GM23338 (cell line): ENCODE data around the gene AADAT. TPM values are rescaled to one million over a fixed set of nuclear protein-coding genes. Genes with fewer than 3 reads are reported as not detected.
A peak's percentile ranks its signal among the peaks of the same experiment; 100 is the strongest.

Source experiments
- ATAC-seq: fragments of 200-7000 bp; cut with Tn5 transposase; 3 replicates; pipeline ENCODE4 v1.9.1; 2020
- DNase-seq: peaks from one replicate; pipeline ENCODE4 v3.0.0-alpha.2; 2015; ENCODE audit warnings: low spot score
- H2AFZ ChIP-seq: fragments of 200-600 bp; sonication (generic); 2 replicates; pipeline ENCODE4 v1.8.0; 2016; ENCODE audit warnings: antibody characterized with exemption, mild to moderate bottlenecking, moderate library complexity
- H3F3A ChIP-seq: fragments of 200-600 bp; sonication (generic); replicated peaks from 2 replicates; pipeline ENCODE4 v1.8.0; 2017; ENCODE audit warnings: antibody characterized with exemption, mixed run types, low read depth
- H3K27ac ChIP-seq: fragments of 200-600 bp; sonication (generic); 2 replicates; pipeline ENCODE4 v1.6.1; 2016; ENCODE audit warnings: low read depth
- H3K27me3 ChIP-seq: fragments of 200-600 bp; sonication (generic); 2 replicates; pipeline ENCODE4 v1.8.0; 2016; ENCODE audit warnings: mild to moderate bottlenecking, mixed run types, moderate library complexity; ENCODE audit not compliant: insufficient read depth
- H3K36me3 ChIP-seq: fragments of 200-600 bp; sonication (generic); 2 replicates; pipeline ENCODE4 v1.8.0; 2016; ENCODE audit warnings: mild to moderate bottlenecking; ENCODE audit not compliant: insufficient read depth
- H3K4me1 ChIP-seq: fragments of 200-600 bp; sonication (generic); 2 replicates; pipeline ENCODE4 v1.8.0; 2016; ENCODE audit warnings: mild to moderate bottlenecking, moderate library complexity; ENCODE audit not compliant: insufficient read depth
- H3K4me2 ChIP-seq: fragments of 200-600 bp; sonication (generic); 2 replicates; pipeline ENCODE4 v1.7.1; 2017; ENCODE audit warnings: mixed run types
- H3K4me3 ChIP-seq: fragments of 200-600 bp; sonication (generic); 2 replicates; pipeline ENCODE4 v1.6.1; 2016; ENCODE audit warnings: mixed run types
- H3K79me2 ChIP-seq: fragments of 200-600 bp; sonication (generic); replicated peaks from 2 replicates; pipeline ENCODE4 v1.8.0; 2017; ENCODE audit warnings: mild to moderate bottlenecking; ENCODE audit not compliant: insufficient read depth
- H3K9me2 ChIP-seq: fragments of 200-600 bp; sonication (generic); 2 replicates; pipeline ENCODE4 v1.8.0; 2017; ENCODE audit not compliant: insufficient read depth
- H4K20me1 ChIP-seq: fragments of 200-600 bp; sonication (generic); replicated peaks from 2 replicates; pipeline ENCODE4 v1.8.0; 2017; ENCODE audit warnings: mild to moderate bottlenecking; ENCODE audit not compliant: insufficient read depth
- H3K27ac Mint-ChIP-seq: 2 replicates; pipeline ENCODE4 v1.8.0; 2020; ENCODE audit warnings: inconsistent platforms, mild to moderate bottlenecking, moderate library complexity, mixed read lengths
- H3K27me3 Mint-ChIP-seq: 3 replicates; pipeline ENCODE4 v1.8.0; 2022; ENCODE audit warnings: low read depth, mild to moderate bottlenecking, moderate library complexity, mixed read lengths, inconsistent platforms; ENCODE audit not compliant: insufficient read depth, poor library complexity
- H3K36me3 Mint-ChIP-seq: 3 replicates; pipeline ENCODE4 v1.8.0; 2021; ENCODE audit warnings: low read depth, mild to moderate bottlenecking, inconsistent platforms, moderate library complexity, mixed read lengths
- H3K4me1 Mint-ChIP-seq: 3 replicates; pipeline ENCODE4 v1.8.0; 2020; ENCODE audit warnings: mild to moderate bottlenecking, inconsistent platforms, mixed read lengths
- H3K4me3 Mint-ChIP-seq: 3 replicates; pipeline ENCODE4 v1.8.0; 2021; ENCODE audit warnings: moderate library complexity, mild to moderate bottlenecking, inconsistent platforms, mixed read lengths
- H3K9me3 Mint-ChIP-seq: 3 replicates; pipeline ENCODE4 v1.8.0; 2020; ENCODE audit warnings: moderate library complexity, mild to moderate bottlenecking, inconsistent platforms, mixed read lengths
- EZH2 ChIP-seq: fragments of 200-600 bp; sonication (generic); IDR thresholded peaks from one replicate; pipeline ENCODE4 v1.8.0; 2017; ENCODE audit warnings: antibody characterized with exemption, mild to moderate bottlenecking, low read depth; ENCODE audit not compliant: unreplicated experiment
- EZH2phosphoT487 ChIP-seq: fragments of 200-600 bp; sonication (generic); IDR thresholded peaks from one replicate; pipeline ENCODE4 v1.8.1; 2018; ENCODE audit warnings: antibody characterized with exemption; ENCODE audit not compliant: unreplicated experiment
- POLR2AphosphoS5 ChIP-seq: IDR thresholded peaks from 2 replicates; pipeline ENCODE4 v1.6.1; 2016; ENCODE audit warnings: antibody characterized with exemption, low read depth
- ZNF331 ChIP-seq: fragments of 250-450 bp; sonication (Bioruptor Pico); IDR thresholded peaks from 2 replicates; pipeline ENCODE4 v1.5.0; 2020; ENCODE audit warnings: low read depth, mild to moderate bottlenecking, moderate library complexity
- polyA plus RNA-seq: library from polyadenylated mRNA; unstranded; fragments of >200 nt; fragmentation: Nextera tagmentation; extraction: Ambion mirVana; gene quantifications from 2 replicates; pipeline ENCODE4 v1.2.1, GENCODE V29; 2016
- total RNA-seq: library from RNA; depleted of rRNA; stranded (reverse); fragments of >200 nt; shearing (Covaris generic); gene quantifications from 2 replicates; pipeline ENCODE4 v1.2.3, GENCODE V29; 2014
- TF ChIP-seq, protein P1 (sequence below), 2 experiments: fragments of 200-600 bp in 1 of 2; sonication (generic) in 1 of 2; conservative IDR thresholded peaks; 2 replicates each; pipeline versions ENCODE4 v1.5.1 to v1.6.1; 2016 to 2017; ENCODE audit warnings: antibody characterized with exemption in 2 of 2, low read depth in 2 of 2, mild to moderate bottlenecking in 2 of 2, moderate library complexity in 1 of 2
- TF ChIP-seq, protein P2 (sequence below): fragments of 250-450 bp; sonication (Bioruptor Pico); IDR thresholded peaks from 2 replicates; pipeline ENCODE4 v1.5.0; 2020; ENCODE audit warnings: mild to moderate bottlenecking, moderate library complexity
- TF ChIP-seq, protein P3 (sequence below): IDR thresholded peaks from one replicate; pipeline ENCODE4 v1.6.1; 2018; ENCODE audit warnings: antibody characterized with exemption; ENCODE audit not compliant: unreplicated experiment

Gene AADAT
- total and polyA plus RNA-seq, 2 experiments from 2014 or later: 6.9 to 7.0 TPM

DNA sequence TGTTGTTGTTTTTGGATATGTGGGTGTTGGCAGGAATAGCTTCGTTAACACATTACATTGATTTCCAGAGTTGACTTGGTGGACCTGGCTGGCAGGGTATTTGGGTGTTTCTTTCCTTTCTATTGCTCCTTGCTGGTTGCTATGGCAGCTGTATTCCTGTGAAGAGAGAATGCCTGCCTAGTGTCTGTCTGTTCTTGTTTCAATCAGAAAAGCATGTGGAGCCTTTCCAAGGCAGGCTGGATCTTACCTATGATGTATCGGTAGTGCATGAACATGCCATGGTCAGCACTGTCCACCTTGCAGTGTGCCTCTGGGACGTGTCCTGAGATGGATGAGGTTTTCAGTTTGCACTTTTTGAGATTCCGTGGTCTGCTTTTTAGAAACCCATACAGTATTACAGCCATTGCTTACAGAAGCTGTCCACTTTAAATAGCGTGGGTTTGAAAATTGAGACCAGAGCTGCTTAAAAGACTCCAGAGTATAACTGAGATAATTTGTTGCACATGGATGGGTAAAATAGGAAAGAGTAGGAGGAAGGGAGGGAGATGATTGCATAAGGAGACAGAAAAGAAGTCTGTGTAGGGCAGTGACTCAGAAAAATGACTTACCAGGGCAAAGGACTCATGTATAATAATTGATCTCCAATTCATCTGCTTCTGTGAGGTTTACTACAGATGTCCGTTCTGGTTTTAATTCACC is 20.0 kb upstream of the AADAT start (continued):
- TF ChIP-seq EZH2 (no peak), POLR2AphosphoS5 (no peak)

GRCh38 chr4:170106900-170107299 is 17.1 kb upstream of the AADAT start:
- no peak overlapping the region for H3K27ac Mint-ChIP-seq

More at GRCh38 chr4:170106900-170107299, 17.1 kb upstream of the AADAT start:
- H3K36me3 ChIP-seq: no peaks in the 10 kb centered on the region
- peak overlapping the region; percentile 70; the same call in 1 of the 2 replicates for H2AFZ ChIP-seq
- TF ChIP-seq ZNF331 (CRISPR knock-in tag) (no peak), EZH2phosphoT487 (no peak), POLR2AphosphoS5 (no peak)
- TF ChIP-seq, protein P1, sequence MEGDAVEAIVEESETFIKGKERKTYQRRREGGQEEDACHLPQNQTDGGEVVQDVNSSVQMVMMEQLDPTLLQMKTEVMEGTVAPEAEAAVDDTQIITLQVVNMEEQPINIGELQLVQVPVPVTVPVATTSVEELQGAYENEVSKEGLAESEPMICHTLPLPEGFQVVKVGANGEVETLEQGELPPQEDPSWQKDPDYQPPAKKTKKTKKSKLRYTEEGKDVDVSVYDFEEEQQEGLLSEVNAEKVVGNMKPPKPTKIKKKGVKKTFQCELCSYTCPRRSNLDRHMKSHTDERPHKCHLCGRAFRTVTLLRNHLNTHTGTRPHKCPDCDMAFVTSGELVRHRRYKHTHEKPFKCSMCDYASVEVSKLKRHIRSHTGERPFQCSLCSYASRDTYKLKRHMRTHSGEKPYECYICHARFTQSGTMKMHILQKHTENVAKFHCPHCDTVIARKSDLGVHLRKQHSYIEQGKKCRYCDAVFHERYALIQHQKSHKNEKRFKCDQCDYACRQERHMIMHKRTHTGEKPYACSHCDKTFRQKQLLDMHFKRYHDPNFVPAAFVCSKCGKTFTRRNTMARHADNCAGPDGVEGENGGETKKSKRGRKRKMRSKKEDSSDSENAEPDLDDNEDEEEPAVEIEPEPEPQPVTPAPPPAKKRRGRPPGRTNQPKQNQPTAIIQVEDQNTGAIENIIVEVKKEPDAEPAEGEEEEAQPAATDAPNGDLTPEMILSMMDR (conservative IDR thresholded peaks at IDR 0.05; ENCODE audit: low read depth in 2 of 2): no peak
- TF ChIP-seq, protein P2, sequence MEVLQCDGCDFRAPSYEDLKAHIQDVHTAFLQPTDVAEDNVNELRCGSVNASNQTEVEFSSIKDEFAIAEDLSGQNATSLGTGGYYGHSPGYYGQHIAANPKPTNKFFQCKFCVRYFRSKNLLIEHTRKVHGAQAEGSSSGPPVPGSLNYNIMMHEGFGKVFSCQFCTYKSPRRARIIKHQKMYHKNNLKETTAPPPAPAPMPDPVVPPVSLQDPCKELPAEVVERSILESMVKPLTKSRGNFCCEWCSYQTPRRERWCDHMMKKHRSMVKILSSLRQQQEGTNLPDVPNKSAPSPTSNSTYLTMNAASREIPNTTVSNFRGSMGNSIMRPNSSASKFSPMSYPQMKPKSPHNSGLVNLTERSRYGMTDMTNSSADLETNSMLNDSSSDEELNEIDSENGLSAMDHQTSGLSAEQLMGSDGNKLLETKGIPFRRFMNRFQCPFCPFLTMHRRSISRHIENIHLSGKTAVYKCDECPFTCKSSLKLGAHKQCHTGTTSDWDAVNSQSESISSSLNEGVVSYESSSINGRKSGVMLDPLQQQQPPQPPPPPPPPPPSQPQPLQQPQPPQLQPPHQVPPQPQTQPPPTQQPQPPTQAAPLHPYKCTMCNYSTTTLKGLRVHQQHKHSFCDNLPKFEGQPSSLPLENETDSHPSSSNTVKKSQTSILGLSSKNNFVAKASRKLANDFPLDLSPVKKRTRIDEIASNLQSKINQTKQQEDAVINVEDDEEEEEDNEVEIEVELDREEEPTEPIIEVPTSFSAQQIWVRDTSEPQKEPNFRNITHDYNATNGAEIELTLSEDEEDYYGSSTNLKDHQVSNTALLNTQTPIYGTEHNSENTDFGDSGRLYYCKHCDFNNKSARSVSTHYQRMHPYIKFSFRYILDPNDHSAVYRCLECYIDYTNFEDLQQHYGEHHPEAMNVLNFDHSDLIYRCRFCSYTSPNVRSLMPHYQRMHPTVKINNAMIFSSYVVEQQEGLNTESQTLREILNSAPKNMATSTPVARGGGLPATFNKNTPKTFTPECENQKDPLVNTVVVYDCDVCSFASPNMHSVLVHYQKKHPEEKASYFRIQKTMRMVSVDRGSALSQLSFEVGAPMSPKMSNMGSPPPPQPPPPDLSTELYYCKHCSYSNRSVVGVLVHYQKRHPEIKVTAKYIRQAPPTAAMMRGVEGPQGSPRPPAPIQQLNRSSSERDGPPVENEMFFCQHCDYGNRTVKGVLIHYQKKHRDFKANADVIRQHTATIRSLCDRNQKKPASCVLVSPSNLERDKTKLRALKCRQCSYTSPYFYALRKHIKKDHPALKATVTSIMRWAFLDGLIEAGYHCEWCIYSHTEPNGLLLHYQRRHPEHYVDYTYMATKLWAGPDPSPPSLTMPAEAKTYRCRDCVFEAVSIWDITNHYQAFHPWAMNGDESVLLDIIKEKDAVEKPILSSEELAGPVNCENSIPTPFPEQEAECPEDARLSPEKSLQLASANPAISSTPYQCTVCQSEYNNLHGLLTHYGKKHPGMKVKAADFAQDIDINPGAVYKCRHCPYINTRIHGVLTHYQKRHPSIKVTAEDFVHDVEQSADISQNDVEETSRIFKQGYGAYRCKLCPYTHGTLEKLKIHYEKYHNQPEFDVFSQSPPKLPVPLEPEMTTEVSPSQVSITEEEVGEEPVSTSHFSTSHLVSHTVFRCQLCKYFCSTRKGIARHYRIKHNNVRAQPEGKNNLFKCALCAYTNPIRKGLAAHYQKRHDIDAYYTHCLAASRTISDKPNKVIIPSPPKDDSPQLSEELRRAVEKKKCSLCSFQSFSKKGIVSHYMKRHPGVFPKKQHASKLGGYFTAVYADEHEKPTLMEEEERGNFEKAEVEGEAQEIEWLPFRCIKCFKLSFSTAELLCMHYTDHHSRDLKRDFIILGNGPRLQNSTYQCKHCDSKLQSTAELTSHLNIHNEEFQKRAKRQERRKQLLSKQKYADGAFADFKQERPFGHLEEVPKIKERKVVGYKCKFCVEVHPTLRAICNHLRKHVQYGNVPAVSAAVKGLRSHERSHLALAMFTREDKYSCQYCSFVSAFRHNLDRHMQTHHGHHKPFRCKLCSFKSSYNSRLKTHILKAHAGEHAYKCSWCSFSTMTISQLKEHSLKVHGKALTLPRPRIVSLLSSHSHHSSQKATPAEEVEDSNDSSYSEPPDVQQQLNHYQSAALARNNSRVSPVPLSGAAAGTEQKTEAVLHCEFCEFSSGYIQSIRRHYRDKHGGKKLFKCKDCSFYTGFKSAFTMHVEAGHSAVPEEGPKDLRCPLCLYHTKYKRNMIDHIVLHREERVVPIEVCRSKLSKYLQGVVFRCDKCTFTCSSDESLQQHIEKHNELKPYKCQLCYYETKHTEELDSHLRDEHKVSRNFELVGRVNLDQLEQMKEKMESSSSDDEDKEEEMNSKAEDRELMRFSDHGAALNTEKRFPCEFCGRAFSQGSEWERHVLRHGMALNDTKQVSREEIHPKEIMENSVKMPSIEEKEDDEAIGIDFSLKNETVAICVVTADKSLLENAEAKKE: no peak
- TF ChIP-seq, protein P3, sequence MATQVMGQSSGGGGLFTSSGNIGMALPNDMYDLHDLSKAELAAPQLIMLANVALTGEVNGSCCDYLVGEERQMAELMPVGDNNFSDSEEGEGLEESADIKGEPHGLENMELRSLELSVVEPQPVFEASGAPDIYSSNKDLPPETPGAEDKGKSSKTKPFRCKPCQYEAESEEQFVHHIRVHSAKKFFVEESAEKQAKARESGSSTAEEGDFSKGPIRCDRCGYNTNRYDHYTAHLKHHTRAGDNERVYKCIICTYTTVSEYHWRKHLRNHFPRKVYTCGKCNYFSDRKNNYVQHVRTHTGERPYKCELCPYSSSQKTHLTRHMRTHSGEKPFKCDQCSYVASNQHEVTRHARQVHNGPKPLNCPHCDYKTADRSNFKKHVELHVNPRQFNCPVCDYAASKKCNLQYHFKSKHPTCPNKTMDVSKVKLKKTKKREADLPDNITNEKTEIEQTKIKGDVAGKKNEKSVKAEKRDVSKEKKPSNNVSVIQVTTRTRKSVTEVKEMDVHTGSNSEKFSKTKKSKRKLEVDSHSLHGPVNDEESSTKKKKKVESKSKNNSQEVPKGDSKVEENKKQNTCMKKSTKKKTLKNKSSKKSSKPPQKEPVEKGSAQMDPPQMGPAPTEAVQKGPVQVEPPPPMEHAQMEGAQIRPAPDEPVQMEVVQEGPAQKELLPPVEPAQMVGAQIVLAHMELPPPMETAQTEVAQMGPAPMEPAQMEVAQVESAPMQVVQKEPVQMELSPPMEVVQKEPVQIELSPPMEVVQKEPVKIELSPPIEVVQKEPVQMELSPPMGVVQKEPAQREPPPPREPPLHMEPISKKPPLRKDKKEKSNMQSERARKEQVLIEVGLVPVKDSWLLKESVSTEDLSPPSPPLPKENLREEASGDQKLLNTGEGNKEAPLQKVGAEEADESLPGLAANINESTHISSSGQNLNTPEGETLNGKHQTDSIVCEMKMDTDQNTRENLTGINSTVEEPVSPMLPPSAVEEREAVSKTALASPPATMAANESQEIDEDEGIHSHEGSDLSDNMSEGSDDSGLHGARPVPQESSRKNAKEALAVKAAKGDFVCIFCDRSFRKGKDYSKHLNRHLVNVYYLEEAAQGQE: no peak
- H3K79me2 ChIP-seq: no peaks in the 10 kb centered on the region
- no peaks in the 10 kb centered on the region for H4K20me1 ChIP-seq
- no peak for ATAC-seq
- no peaks in the 10 kb centered on the region; the same call in 1 of the 2 replicates for H3K4me1 ChIP-seq
- Mint-ChIP-seq H3K9me3 (peaks cover 6% of the 10 kb centered on the region; the same call in 1 of the 3 replicates), H3K4me1 (peaks cover 29% of the 10 kb centered on the region), H3K4me3 (no peak overlapping the region), H3K27me3 (peaks cover 8% of the 10 kb centered on the region), H3K36me3 (no peaks in the 10 kb centered on the region; the same call in 2 of the 3 replicates)
- H3K27ac ChIP-seq: no peak overlapping the region
- H3K9me2 ChIP-seq: peaks cover 3% of the 10 kb centered on the region; the same call in 1 of the 2 replicates
- no peaks in the 10 kb centered on the region for H3K27me3 ChIP-seq
- H3F3A ChIP-seq: no peaks in the 10 kb centered on the region
- H3K4me3 ChIP-seq: no peak overlapping the region
- no peak for DNase-seq
- H3K4me2 ChIP-seq: no peak overlapping the region
